NT2/D1 (cell line): ENCODE measurements around the gene FPGS.

Experiments used
- YY1 ChIP-seq: IDR thresholded peaks from 2 replicates; pipeline ENCODE4 v1.6.1; 2011; ENCODE audit not compliant: insufficient read length, insufficient read depth
- ZNF274 ChIP-seq: IDR thresholded peaks from 2 replicates; pipeline ENCODE4 v1.6.1; 2011; ENCODE audit warnings: mild to moderate bottlenecking, low read depth, low read length

DNA sequence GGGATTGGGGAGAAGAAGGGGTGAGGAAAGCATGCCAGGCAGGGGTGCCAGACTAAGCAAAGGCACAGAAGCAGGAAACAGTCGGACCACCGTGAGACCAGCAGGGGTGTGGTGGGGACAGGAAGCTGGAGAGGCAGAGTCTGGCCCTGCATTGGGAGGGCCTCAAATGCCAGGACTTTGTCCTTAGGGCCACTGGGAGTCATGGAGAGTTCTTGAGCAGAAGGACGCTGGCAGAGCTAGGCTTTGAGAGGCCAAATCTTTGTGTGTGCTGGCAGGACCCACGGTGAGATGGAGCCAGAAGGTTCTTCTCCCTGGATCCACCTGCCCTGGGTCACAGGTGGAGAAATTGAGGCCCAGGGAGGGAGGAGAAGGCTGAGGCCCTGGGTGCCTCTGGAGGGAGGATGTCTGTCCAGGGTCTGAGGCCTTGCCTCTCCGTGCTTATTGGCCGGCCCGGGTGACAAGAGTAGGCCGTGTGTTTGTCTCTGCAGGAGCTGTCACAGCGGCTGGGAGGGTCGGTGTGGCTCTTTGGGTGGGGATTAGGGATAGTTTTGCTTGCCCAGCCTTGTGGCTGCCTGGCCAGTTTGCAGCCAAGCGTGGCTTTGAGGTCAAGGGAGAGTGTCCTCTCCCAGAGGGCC is 53.5 kb downstream of the FPGS start:
- TF ChIP-seq YY1 = no peak
- TF ChIP-seq ZNF274 = no peak
